Right kidney (tissue), 1 donor: ENCODE results near the gene PIGR.

Source experiments
- DNase-seq: peaks from one replicate; pipeline ENCODE4 v3.0.0-alpha.2; 2016

PIGR gene

GRCh38 chr1:206909161-206909882 lies 36.9 kb downstream of the PIGR start:
- peak; percentile 75 for DNase-seq

- no peak for DNase-seq
Measured at GRCh38 chr1:206908038-206908437, 38.2 kb downstream of the PIGR start.

GRCh38 chr1:206907304-206907991 lies 38.8 kb downstream of the PIGR start:
- no peak for DNase-seq

GRCh38 chr1:206905295-206906164 lies 40.7 kb downstream of the PIGR start:
- DNase-seq, result no peak

GRCh38 chr1:206904423-206905142 lies 41.7 kb downstream of the PIGR start:
- no peak for DNase-seq

- DNase-seq, result no peak
Measured at GRCh38 chr1:206903687-206904086, 42.6 kb downstream of the PIGR start.

- DNase-seq, result no peak
Measured at GRCh38 chr1:206902702-206903101, 43.6 kb downstream of the PIGR start.

- no peak for DNase-seq
Measured at GRCh38 chr1:206901944-206902343, 44.3 kb downstream of the PIGR start.

GRCh38 chr1:206900149-206900548 lies 46.1 kb downstream of the PIGR start:
- no peak for DNase-seq

GRCh38 chr1:206899717-206900116 lies 46.5 kb downstream of the PIGR start:
- DNase-seq, result no peak

GRCh38 chr1:206898915-206899431 lies 47.3 kb downstream of the PIGR start:
- DNase-seq, result no peak

- no peak for DNase-seq
Measured at GRCh38 chr1:206898089-206898914, 48.0 kb downstream of the PIGR start.

GRCh38 chr1:206897175-206897574 lies 49.1 kb downstream of the PIGR start, which contains the start of gene IL24:
IL24 (plus strand) TSS chr1:206897443; CDS start chr1:206897833, 390 bp downstream.
- DNase-seq, result no peak

GRCh38 chr1:206896261-206896660 lies 50.0 kb downstream of the PIGR start:
- DNase-seq, result no peak

- DNase-seq, result no peak
Measured at GRCh38 chr1:206895837-206896242, 50.4 kb downstream of the PIGR start.

GRCh38 chr1:206895325-206895724 lies 50.9 kb downstream of the PIGR start:
- DNase-seq, result no peak

GRCh38 chr1:206893380-206893779 lies 52.9 kb downstream of the PIGR start:
- no peak for DNase-seq

- DNase-seq, result no peak
Measured at GRCh38 chr1:206892351-206892984, 53.8 kb downstream of the PIGR start.

GRCh38 chr1:206891412-206891811 lies 54.9 kb downstream of the PIGR start:
- DNase-seq, result no peak
